AML-193 (cell line): ENCODE measurements around the gene TBCD.
"Not testable (repeated sequence)": the region's sequence is repeated elsewhere in the genome, so short reads cannot be mapped to it uniquely, and the experiment has no call there.

Source experiments
- DNase-seq, 2 experiments: peaks; one replicate each; lab custom pipeline; 2025; lab: John Stamatoyannopoulos, UW

Gene TBCD

DNA sequence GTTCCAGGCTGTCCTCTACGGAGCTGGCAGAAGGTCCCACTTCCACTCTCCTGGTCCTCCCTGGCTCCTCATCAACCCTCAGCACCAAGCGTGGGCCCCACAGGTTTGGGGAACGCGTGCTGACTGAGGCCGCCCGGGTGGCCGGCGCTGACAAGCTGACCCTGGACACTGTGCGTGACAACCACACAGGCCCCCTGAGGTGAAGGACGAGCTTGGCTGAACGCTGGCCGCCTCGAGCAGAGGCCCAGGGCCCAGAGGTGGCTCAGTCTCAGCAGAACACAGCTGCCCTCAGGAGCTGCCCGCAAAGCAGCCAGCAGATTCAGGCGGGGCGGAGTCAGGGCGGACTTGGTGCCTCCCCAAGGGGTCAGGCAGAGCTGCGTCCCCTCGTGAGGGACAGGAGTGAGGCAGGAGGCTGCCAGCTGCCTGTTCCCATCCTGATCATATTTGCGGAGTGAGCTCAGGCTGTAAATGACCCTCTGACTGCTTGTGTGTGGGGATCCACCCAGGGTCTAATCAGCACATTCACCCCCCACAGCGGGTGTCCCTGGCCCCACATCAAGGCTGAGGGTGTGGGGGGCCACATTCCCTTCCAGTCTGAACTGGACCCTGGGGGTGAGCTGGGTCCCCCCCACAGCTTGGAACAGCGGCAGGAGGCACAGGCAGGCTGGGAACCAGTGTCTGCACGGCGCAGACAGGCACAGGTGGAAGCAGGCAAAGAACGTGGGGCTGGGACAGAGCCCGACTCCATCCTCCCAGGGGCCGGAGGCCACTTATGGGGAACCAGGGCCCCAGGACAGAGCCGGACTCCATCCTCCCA, 222.5 kb downstream of the TBCD start:
- no peak for DNase-seq

DNA sequence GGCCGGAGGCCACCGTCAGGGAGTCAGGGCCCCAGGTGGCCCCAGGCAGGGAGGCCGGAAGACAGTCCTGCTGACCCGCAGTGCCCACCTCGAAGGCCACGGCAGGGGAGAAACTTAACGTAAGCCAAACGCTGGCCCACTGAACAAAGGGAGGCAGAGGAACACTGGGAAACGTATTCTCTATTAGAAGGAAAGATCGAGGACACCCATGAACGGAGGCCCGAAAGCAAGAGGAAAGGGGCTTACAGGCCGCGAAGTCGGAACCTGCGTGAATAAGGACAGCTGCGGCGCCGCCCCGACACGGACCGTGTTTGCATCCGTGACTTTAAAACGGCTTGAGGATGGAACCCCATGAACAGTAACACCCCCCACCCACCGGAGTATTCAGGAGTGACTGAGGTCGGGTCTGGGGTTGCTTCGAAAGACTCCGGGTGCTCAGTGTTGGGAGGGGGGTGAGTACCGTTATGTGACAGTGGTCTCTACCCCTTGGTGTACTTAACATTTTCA, 225.2 kb downstream of the TBCD start:
- no peak for DNase-seq

DNA sequence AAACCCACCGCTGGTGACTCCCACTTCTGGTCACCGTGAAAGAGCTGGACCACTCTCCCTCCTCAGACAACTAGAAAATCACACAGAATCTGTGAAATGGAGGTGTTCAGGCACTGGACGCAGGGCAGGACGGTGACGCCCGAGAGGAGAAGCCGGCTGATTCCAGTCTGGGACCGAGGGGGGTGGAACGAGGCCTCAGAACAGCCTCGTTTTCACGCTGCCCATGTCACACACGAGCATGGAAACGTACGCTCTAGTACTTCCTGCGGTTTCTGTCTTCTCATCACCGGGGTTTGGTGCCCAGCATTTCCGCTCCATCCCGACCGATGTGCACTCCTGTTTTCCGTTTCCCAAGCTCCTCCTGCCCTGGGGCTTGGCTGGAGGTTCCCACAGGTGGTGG, 225.7 kb downstream of the TBCD start:
- DNase-seq = no peak

DNA sequence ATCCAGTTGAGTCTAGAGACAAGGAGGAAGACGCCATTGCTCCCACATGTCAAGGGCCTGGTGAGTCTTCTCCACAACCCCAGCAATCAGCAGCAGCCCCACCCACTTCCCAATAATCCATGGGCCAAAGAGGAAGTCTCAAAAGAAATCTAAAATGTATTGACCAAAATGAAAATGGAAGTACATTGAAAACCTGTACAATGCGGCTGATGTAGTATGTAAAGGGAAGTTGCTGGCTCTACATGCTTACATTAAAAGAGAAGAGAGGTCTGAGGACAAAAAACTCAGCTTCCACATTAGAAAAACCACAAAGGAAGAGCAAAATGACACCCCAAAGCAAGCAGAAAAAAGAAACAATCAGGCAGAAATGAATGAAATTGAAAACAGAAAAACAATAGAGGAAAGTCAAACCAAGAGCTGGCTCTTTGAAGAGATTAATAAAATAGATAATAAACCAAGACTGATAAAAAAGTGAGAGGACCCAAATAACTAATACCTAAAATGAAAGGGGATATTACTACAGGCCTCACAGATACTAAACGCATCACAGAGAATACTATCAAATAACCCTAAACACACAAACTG, 227.0 kb downstream of the TBCD start:
- DNase-seq = peak; percentile 91 to 92

DNA sequence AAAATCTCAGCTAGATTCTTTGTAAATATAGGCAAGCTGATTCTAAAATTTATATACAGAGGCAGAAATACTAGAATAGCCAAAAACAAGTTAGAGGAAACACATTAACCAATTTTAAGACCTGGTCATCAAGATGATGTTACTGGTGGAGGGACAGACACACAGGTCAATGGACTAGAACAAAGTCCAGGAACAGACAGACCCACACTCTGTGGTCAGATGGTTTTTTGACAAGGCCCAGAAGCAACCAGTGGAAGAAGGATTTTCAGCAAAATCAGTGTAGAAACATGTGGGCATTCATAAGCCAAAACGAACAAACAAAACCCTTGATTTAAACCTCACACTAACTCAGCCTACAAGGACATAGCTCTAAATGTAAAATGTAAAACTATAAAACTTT, 227.9 kb downstream of the TBCD start:
- DNase-seq = no peak

DNA sequence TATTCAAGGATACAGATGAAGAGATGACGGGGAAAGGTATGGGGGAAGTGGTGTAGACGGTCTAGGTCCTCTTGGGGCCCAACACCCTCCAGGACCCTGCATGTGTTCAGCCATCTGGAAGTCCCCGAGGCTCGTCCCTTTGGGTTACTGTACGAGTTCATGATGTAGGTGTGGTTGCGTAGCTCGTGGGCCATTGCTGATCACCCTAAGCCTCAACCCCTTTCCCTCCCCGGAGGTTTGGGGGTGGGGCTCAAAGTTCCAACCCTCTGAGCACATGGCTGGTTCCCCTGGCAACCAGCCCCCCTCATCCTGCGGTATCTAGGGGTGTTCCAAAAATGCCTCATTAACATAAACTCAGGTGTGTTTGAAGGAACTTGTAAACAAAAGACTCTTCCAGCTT, 228.8 kb downstream of the TBCD start:
- DNase-seq = no peak

DNA sequence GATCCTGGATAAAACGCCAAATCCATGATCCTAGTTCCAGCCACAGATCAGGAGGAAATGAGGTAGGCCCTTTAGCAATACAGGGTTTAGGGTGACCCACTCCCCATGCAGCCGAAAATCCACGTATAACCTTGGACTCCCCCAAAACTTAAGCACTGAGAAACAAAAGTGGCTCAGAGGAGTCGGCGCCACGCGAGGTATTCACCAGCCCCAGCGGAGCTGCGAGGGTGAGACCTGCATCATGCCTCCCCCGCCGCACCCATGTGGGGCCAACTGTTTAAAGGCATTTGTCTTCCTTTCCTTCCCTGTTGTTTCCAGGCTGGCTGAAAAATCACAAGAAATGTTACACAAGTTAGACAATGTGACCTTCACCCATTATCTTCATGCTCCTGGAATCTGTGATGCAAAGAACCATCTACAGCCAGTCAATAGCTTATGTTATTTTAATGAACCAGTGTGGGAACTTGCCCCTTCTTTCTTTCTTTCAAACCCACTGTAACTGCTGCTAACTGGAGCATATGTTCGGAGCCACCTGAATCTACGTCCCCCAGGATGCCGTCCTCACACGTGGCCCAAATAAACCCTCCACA, 229.4 kb downstream of the TBCD start:
- no peak for DNase-seq

DNA sequence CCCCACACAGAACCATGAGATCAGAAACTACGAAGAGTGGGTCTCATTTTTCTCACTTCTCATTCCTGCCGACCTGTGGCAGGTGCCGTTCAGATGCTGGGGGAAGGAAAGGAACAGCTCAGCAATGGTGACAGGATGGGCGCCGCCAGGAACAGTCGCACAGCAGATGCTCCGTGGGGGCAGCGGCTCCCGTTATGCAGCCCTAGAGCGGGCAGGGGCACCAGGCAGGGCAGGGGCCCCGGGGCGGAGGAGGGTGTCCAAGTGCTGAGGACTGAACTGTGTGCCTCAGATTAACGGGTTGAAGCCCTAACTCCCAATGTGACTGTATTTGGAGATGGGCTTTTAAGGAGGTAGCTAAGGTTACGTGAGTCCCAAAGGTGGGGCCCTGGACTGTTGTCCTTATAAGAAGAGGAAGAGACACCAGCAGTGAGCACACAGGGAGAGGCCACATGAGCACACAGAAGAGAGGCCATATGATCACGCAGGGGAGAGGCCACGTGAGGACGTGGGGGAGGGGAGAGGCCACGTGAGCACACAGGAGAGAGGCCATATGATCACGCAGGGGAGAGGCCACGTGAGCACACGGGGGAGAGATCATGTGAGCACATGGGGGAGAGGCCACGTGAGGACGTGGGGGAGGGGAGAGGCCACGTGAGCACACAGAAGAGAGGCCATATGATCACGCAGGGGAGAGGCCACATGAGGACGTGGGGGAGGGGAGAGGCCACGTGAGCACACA, 231.8 kb downstream of the TBCD start:
- no peak for DNase-seq

DNA sequence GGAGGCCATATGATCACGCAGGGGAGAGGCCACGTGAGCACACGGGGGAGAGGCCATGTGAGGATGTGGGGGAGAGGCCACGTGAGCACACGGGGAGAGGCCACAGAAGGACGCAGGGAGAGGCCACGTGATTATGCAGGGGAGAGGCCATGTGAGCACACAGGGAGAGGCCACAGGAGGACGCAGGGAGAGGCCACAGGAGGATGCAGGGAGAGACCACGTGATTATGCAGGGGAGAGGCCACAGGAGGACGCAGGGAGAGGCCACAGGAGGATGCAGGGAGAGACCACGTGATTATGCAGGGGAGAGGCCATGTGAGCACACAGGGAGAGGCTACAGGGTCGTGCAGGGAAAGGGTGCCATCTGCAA, 232.4 kb downstream of the TBCD start:
- not testable (repeated sequence) for DNase-seq

DNA sequence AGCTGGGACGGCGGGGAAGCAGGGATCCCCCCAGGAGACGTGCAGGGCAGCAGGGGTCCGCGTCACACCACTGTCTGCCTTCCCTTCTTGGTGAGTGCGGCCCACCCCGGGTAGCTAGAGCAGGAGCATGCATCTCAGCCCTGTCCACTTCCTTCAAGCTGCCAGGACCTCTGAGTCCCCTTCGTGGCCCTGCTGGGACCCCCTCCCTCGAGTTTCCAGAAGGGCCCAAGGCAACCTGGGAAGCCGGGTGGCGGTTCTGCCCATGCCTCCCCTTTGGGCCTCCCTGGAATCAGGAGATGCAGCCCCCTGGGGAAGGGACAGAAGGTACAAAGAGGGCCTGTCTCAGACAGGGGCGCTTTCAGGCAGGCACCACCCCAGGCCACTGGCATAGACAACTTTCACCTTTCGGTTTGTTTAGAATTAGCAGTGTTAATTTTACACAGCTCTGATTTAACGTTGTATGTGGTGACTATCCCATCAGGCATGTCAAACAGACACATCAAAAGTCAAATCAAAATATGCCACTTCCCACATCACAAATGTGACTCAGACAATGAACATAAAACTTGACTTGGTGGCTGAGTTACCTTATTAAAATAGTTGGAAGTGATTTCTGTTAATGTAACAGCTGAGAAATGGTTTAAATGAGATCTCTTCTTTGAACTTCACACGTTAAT, 233.0 kb downstream of the TBCD start:
- DNase-seq = no peak

DNA sequence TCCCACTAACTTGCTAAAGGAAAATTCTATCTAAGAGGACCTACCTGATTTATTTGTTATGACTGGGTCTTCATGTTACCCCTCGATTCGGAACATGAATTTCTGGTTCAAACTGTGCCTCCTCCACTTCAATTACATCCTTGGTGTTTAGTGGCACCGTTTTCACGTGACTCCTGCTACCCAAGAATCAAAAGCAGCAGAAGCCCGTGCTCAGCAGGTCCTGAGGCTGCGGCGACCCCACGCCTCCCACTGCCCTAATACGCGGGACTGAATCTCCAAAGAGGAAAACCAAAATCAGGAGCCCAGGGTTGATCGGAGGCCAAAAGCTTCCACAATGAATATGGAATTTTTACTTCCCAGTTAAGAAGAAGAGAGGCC, 233.6 kb downstream of the TBCD start:
- DNase-seq = no peak

DNA sequence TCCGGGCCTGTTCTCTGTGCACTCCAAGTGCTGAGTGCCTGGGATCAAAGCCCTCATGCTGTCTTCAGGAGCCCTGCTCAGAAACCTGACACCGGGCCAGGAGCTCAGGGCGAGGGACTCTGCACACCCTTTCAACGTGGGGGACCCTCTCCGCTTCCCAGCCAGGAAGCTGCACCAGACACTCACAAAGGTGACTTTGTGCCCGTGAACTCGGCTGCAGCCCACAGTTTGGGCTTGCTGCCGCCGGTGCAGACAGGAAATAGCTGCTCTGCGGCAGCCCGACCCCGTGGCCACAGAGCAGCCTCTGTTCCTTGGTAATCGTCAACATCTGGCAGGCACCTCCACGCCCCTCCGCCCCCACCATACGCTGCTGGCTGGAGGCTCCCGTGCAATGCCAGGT, 234.1 kb downstream of the TBCD start:
- no peak for DNase-seq

DNA sequence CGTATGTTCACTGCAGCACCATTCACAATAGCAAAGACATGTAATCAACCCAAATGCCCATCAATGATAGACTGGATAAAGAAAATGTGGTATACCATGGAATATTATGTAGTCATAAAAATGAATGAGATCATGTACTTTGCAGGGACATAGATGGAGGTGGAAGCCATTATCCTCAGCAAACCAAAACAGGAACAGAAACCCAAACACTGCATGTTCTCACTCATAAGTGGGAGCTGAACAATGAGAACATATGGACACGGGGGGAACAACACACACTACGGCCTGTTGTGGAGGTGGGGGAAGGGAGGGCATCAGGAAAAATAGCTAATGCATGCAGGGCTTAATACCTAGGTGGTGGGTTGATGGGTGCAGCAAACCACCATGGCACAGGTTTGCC, 237.2 kb downstream of the TBCD start:
- DNase-seq = not testable (repeated sequence)

DNA sequence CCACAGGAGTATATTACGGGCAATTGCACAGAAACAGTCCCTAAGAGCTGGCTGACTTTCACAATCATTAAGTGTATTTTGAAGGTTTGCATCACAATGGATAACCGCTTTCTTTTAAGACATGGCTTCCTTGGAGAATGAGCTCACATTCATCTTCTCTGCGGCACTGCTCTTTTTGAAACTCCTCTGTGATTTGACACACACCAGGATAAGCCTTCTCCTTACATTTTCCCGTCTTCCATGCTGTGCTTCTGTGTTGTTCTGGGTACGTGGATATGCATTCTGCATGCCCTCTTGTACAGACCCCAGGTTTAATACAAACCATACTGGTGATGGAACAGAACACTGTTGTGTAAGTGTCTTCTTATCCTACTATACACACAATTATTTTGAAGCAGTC, 238.0 kb downstream of the TBCD start:
- no peak for DNase-seq

DNA sequence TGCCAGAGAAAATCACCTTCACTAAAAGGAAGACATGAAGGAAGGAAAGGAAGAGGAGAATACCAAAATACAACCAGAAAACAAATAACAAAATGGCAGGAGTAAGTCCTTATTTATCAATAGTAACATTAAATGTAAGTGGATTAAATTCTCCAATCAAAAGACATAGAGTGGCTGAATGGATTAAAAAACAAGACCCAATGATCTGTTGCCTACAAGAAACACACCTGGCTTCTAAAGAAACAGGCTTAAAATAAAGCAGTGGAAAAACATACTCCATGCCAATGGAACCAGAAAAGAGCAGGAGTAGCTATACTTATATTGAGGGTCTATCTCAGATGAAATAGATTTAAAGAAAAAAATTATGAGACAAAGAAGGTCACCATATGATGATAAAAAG, 241.1 kb downstream of the TBCD start:
- no peak for DNase-seq
